ENCODE measurements around the gene IRAK1. TPM values are rescaled to one million over a fixed set of nuclear protein-coding genes. Genes with fewer than 3 reads are reported as not detected.

Gene IRAK1
- total RNA-seq, 1 experiment from 2014 or later = 432 TPM

DNA sequence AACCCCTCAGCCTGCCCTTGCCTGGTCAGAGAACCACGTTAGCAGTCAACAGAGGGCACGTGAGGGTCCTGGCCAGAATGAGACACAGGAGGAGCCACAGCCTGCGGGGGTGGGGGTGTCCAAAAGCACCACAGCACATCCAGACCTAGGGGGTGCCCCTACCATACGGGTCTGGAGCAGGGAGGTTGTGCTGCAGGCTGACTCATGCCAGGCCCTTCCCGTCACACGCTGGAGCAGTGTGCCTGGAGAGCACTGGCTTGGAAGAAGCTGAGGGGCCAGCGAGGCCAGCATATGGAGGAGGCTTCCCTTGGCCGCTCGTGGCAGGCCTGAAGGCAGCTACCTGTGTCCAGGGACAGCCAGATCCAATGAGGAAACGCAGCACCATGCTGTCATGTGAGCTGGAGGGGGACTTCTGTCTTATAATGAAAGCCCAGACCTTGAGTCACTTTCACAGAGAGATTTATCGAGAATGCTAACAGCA, 1.5 kb upstream of the IRAK1 start:
- no peak for DNase-seq (ENCODE audit: low read depth, low spot score)

DNA sequence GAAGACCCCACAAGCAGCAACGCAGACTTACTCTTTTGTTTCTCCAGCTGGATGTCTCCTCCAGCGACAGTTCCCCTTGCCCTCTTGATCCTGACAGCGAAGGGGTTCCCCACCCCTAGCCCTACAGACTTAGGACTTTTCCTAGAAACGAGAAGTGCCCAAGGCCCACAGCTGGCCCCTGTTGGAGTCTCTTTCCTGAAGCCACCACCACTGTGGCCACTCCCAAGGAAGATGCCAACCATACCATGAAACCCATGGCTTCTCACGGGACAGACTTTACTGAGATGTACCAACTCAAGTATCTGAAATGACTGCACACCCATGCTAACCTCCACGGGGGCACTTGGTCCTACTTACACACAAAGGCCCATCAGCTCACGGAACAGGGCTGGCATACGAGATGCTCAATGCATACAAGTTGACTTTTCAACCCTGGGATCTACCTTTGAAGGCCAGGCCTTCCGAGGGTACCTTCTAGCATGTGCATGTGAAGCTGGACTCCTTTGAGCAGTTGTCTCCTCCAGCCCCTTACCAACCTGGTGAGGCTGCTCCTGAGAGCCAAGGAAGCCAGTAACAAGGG, 924 bp upstream of the IRAK1 start:
- in situ Hi-C loops (cut with HindIII; ENCODE audit: low pct_unique_long_range_greater_than_20kb, low sequenced_read_pairs) (no loop called here), intact Hi-C loops (cut with micrococcal nuclease; ENCODE audit: unreplicated experiment) (no loop called here)
- ChIA-PET POLR2A (no interaction called here), CTCF (interaction anchor here (0.7 to 1.0 kb wide), 2 partner anchors 8 to 859 kb away, joined by 3 to 4 read pairs; no protein-coding TSS in a partner anchor)
- H3K27ac ChIP-seq (ENCODE audit: low read length) = peak overlapping the region; percentile 94
- peak; percentile 2 for ATAC-seq
- H3K4me1 ChIP-seq (ENCODE audit: control insufficient read depth, insufficient read depth, low read length) = peaks cover 46% of the 10 kb centered on the region
- TF ChIP-seq POLR2AphosphoS5 (IDR thresholded peaks at IDR 0.05; ENCODE audit: low read depth, low read length) = no peak
- no peak for TF ChIP-seq SIN3A (IDR thresholded peaks at IDR 0.05; ENCODE audit: borderline replicate concordance, insufficient read depth, low read depth, low read length)
- TF ChIP-seq, protein P1, sequence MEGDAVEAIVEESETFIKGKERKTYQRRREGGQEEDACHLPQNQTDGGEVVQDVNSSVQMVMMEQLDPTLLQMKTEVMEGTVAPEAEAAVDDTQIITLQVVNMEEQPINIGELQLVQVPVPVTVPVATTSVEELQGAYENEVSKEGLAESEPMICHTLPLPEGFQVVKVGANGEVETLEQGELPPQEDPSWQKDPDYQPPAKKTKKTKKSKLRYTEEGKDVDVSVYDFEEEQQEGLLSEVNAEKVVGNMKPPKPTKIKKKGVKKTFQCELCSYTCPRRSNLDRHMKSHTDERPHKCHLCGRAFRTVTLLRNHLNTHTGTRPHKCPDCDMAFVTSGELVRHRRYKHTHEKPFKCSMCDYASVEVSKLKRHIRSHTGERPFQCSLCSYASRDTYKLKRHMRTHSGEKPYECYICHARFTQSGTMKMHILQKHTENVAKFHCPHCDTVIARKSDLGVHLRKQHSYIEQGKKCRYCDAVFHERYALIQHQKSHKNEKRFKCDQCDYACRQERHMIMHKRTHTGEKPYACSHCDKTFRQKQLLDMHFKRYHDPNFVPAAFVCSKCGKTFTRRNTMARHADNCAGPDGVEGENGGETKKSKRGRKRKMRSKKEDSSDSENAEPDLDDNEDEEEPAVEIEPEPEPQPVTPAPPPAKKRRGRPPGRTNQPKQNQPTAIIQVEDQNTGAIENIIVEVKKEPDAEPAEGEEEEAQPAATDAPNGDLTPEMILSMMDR (IDR thresholded peaks at IDR 0.05) = no peak
- TF ChIP-seq TCF7L2 (IDR thresholded peaks at IDR 0.05; ENCODE audit: low read depth, low read length) = no peak
- TF ChIP-seq, protein P2, sequence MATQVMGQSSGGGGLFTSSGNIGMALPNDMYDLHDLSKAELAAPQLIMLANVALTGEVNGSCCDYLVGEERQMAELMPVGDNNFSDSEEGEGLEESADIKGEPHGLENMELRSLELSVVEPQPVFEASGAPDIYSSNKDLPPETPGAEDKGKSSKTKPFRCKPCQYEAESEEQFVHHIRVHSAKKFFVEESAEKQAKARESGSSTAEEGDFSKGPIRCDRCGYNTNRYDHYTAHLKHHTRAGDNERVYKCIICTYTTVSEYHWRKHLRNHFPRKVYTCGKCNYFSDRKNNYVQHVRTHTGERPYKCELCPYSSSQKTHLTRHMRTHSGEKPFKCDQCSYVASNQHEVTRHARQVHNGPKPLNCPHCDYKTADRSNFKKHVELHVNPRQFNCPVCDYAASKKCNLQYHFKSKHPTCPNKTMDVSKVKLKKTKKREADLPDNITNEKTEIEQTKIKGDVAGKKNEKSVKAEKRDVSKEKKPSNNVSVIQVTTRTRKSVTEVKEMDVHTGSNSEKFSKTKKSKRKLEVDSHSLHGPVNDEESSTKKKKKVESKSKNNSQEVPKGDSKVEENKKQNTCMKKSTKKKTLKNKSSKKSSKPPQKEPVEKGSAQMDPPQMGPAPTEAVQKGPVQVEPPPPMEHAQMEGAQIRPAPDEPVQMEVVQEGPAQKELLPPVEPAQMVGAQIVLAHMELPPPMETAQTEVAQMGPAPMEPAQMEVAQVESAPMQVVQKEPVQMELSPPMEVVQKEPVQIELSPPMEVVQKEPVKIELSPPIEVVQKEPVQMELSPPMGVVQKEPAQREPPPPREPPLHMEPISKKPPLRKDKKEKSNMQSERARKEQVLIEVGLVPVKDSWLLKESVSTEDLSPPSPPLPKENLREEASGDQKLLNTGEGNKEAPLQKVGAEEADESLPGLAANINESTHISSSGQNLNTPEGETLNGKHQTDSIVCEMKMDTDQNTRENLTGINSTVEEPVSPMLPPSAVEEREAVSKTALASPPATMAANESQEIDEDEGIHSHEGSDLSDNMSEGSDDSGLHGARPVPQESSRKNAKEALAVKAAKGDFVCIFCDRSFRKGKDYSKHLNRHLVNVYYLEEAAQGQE (IDR thresholded peaks at IDR 0.05; ENCODE audit: insufficient read depth in 1 of 2, low read depth in 2 of 2, low read length in 1 of 2) = no peak
- TSS peak; percentile 72 for BruUV-seq (replicated peaks)
- no peaks in the 10 kb centered on the region for H3K36me3 ChIP-seq (ENCODE audit: control insufficient read depth, insufficient read depth, low read length)
- H3K9me3 ChIP-seq (ENCODE audit: control insufficient read depth, insufficient read depth, low read depth, low read length) = no peaks in the 10 kb centered on the region
- H3K27me3 ChIP-seq (ENCODE audit: control insufficient read depth, insufficient read depth, low read length) = no peaks in the 10 kb centered on the region
- no peak for DNase-seq (ENCODE audit: low read depth, low spot score)
- H3K4me3 ChIP-seq (ENCODE audit: low read depth in 2 of 2, low read length in 2 of 2) = peak overlapping the region; percentile 43 to 49

More for the DNA sequence above, 1.5 kb upstream of the IRAK1 start:
- no TSS peak for BruUV-seq (replicated peaks)
- Histone ChIP-seq H3K9me3 (ENCODE audit: control insufficient read depth, insufficient read depth, low read depth, low read length) (no peaks in the 10 kb centered on the region), H3K27me3 (ENCODE audit: control insufficient read depth, insufficient read depth, low read length) (no peaks in the 10 kb centered on the region), H3K4me1 (ENCODE audit: control insufficient read depth, insufficient read depth, low read length) (peaks cover 46% of the 10 kb centered on the region), H3K36me3 (ENCODE audit: control insufficient read depth, insufficient read depth, low read length) (no peaks in the 10 kb centered on the region), H3K27ac (ENCODE audit: low read length) (peak overlapping the region; percentile 94), H3K4me3 (ENCODE audit: low read depth in 2 of 2, low read length in 2 of 2) (no peak overlapping the region)
- POLR2A ChIA-PET = interaction anchor here (0.5 kb wide), 1 partner anchor 96 kb away, joined by 3 read pairs; no protein-coding TSS in a partner anchor
- TF ChIP-seq POLR2AphosphoS5 (IDR thresholded peaks at IDR 0.05; ENCODE audit: low read depth, low read length) = no peak
- in situ Hi-C loops (cut with HindIII; ENCODE audit: low pct_unique_long_range_greater_than_20kb, low sequenced_read_pairs) (no loop called here), intact Hi-C loops (cut with micrococcal nuclease; ENCODE audit: unreplicated experiment) (no loop called here)
- CTCF ChIA-PET = no interaction called here
- ATAC-seq = peak; percentile 33

DNA sequence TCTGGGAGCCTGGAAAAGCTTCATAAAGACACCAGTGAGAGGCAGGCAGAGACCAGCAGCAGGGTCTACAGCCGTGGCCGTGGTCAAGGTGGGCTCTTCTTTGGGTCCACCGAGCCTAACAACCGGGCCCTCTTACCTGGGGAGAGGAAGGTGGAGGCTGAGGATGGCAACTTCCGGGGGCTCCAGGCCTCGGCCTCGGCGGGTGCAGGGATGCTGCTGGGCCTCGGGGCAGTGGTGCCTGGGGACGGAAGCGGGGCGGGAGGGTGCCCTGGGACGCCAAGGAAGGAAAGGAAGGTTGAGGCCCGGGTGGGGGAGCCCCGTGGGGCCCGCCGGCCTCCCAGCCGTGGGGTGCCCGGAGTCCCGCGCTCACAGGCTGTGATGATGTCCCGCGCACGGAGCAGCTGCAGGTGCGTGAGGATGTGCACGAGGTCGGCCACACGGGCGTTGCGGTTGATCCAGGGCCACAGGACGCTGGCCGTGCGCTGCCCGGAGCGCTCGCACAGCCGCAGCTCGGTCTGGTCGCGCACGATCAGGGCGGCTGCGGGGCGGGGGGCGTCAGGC, 561 bp downstream of the IRAK1 start:
- ChIA-PET POLR2A (no interaction called here), CTCF (interaction anchor here (0.8 kb wide), 1 partner anchor 49 kb away, joined by 3 read pairs; no protein-coding TSS in a partner anchor)
- DNase-seq (ENCODE audit: low read depth, low spot score) (no peak), ATAC-seq (peak; percentile 18)
- Histone ChIP-seq H3K27me3 (ENCODE audit: control insufficient read depth, insufficient read depth, low read length) (no peaks in the 10 kb centered on the region), H3K4me1 (ENCODE audit: control insufficient read depth, insufficient read depth, low read length) (peaks cover 46% of the 10 kb centered on the region), H3K4me3 (ENCODE audit: low read depth in 2 of 2, low read length in 2 of 2) (peak overlapping the region; percentile 59 to 91), H3K9me3 (ENCODE audit: control insufficient read depth, insufficient read depth, low read depth, low read length) (no peaks in the 10 kb centered on the region), H3K36me3 (ENCODE audit: control insufficient read depth, insufficient read depth, low read length) (no peaks in the 10 kb centered on the region), H3K27ac (ENCODE audit: low read length) (peak overlapping the region; percentile 97)
- TF ChIP-seq TCF7L2 (IDR thresholded peaks at IDR 0.05; ENCODE audit: low read depth, low read length) (0 out of 2 replicates have a peak, but pooled peaks have one; percentile 10), SIN3A (IDR thresholded peaks at IDR 0.05; ENCODE audit: borderline replicate concordance, insufficient read depth, low read depth, low read length) (no peak)
- TF ChIP-seq, protein P1 (IDR thresholded peaks at IDR 0.05) = no peak
- in situ Hi-C loops (cut with HindIII; ENCODE audit: low pct_unique_long_range_greater_than_20kb, low sequenced_read_pairs) = no loop called here
- TSS peak; percentile 64 for BruUV-seq (replicated peaks)
- intact Hi-C loops (cut with micrococcal nuclease; ENCODE audit: unreplicated experiment) = no loop called here

All from Panc1 (cell line).